ENCODE data around the gene SFXN2. TPM values are rescaled to one million over a fixed set of nuclear protein-coding genes. Genes with fewer than 3 reads are reported as not detected.

The SFXN2 gene
- total RNA-seq, 1 donor from 2014 or later: 12.0 TPM

DNA sequence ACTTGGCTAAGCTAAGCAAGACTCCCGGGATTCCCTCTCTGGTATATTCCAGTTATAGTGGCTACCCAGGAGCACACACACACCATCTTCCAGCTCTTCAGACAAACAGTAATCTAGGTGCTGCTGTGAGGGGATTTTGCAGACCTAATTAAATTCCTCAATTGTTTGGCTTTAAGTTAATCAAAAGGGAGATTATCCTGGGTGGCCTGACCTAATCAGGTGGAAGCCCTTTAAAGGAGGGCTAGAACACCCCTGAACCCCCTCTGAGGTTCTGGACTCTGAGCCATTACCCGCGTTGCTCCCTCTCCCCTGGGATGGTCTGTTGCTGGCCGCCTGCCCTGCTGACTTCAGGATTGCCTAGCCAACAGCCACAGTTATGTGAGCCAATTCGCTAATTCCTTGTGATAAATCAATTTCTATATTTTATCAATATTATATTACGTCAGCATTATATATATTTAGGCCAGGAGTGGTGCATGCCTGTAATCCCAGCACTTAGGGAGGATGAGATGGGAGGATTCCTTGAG, 6.4 kb downstream of the SFXN2 start:
- H3K4me3 ChIP-seq: no peak overlapping the region
- H3K36me3 ChIP-seq: no peaks in the 10 kb centered on the region
- intact Hi-C loops (cut with DNase I): no loop called here
- DNase-seq: no peak
- H3K9me3 ChIP-seq: no peaks in the 10 kb centered on the region
- no peaks in the 10 kb centered on the region for H3K4me1 ChIP-seq
- no peaks in the 10 kb centered on the region for H3K27me3 ChIP-seq
- ATAC-seq: no peak
- H3K27ac ChIP-seq: no peak overlapping the region
- TF ChIP-seq, protein P1, sequence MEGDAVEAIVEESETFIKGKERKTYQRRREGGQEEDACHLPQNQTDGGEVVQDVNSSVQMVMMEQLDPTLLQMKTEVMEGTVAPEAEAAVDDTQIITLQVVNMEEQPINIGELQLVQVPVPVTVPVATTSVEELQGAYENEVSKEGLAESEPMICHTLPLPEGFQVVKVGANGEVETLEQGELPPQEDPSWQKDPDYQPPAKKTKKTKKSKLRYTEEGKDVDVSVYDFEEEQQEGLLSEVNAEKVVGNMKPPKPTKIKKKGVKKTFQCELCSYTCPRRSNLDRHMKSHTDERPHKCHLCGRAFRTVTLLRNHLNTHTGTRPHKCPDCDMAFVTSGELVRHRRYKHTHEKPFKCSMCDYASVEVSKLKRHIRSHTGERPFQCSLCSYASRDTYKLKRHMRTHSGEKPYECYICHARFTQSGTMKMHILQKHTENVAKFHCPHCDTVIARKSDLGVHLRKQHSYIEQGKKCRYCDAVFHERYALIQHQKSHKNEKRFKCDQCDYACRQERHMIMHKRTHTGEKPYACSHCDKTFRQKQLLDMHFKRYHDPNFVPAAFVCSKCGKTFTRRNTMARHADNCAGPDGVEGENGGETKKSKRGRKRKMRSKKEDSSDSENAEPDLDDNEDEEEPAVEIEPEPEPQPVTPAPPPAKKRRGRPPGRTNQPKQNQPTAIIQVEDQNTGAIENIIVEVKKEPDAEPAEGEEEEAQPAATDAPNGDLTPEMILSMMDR (IDR thresholded peaks at IDR 0.05): no peak

DNA sequence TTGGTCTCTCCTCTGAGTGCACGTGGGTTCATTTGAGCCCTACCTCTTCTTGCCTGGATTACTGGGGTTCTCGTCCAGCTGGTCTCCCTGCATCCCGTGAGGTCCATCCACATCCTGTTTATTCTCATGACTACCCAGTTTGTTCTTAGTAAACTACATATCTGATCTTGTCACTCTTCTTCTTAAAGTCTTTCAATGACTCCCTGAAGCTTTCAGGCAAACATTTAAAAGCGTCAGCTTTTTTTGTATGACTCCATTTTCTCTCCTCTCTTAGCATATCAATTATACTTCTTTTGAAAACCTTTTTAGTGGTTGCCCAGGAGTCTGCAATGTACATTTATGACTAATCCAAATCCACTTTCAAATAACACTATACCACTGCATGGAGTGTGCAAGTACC, 7.5 kb downstream of the SFXN2 start:
- Histone ChIP-seq H3K27me3 (no peaks in the 10 kb centered on the region), H3K36me3 (peaks cover 2% of the 10 kb centered on the region), H3K4me3 (no peak overlapping the region), H3K9me3 (no peaks in the 10 kb centered on the region), H3K4me1 (no peaks in the 10 kb centered on the region), H3K27ac (no peak overlapping the region)
- ATAC-seq (no peak), DNase-seq (no peak)
- TF ChIP-seq, protein P1 (IDR thresholded peaks at IDR 0.05): no peak
- intact Hi-C loops (cut with DNase I): no loop called here

DNA sequence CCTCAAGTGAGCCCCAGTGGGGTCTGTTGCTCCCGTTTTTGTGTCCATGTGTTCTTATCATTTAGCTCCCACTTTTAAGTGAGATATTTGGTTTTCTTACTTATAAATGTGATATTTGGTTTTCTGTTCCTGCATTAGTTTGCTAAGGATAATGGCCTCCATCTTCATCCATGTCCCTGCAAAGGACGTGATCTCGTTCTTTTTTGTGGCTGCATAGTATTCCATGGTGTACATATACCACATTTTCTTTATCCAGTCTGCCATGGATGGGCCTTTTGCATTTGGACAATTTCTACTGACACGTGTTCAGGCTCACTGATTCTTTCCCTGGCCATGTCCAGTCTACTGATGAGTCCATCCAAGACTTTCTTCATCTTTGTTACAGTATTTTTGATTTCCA, 9.6 kb downstream of the SFXN2 start:
- intact Hi-C loops (cut with DNase I): no loop called here
- H3K27ac ChIP-seq: no peak overlapping the region
- DNase-seq (no peak), ATAC-seq (no peak)
- H3K4me1 ChIP-seq: no peaks in the 10 kb centered on the region
- H3K4me3 ChIP-seq: no peak overlapping the region
- no peaks in the 10 kb centered on the region for H3K27me3 ChIP-seq
- H3K9me3 ChIP-seq: no peaks in the 10 kb centered on the region
- TF ChIP-seq, protein P1 (IDR thresholded peaks at IDR 0.05): no peak
- H3K36me3 ChIP-seq: peaks cover 12% of the 10 kb centered on the region

DNA sequence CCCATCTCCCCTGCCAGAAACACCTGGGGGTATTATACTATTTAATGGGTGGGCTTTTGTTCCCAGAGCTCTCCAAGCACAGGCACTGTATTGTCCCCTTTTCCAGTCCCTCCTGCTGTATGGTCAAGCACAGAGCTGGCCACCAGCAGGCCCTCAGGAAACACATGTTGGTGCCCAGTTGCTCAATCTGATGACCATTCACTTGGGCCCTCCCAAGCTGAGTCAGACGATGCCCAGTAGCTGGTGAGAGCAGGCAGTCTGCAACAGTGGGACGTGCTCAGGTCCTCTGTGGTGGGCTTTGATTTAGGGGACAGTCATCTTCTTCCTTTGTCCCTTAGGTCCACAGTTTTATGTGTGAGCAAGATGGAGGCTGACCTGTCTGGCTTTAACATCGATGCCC, 11.8 kb downstream of the SFXN2 start:
- DNase-seq (no peak), ATAC-seq (peak; percentile 23)
- no peaks in the 10 kb centered on the region for H3K27me3 ChIP-seq
- H3K27ac ChIP-seq: no peak overlapping the region
- no peaks in the 10 kb centered on the region for H3K9me3 ChIP-seq
- H3K4me1 ChIP-seq: peaks cover under 1% of the 10 kb centered on the region
- TF ChIP-seq, protein P1 (IDR thresholded peaks at IDR 0.05): no peak
- H3K36me3 ChIP-seq: peaks cover 12% of the 10 kb centered on the region
- no peak overlapping the region for H3K4me3 ChIP-seq
- intact Hi-C loops (cut with DNase I): loop anchor here (5.0 kb wide), 1 partner anchor 176 kb away; no protein-coding TSS in a partner anchor

DNA sequence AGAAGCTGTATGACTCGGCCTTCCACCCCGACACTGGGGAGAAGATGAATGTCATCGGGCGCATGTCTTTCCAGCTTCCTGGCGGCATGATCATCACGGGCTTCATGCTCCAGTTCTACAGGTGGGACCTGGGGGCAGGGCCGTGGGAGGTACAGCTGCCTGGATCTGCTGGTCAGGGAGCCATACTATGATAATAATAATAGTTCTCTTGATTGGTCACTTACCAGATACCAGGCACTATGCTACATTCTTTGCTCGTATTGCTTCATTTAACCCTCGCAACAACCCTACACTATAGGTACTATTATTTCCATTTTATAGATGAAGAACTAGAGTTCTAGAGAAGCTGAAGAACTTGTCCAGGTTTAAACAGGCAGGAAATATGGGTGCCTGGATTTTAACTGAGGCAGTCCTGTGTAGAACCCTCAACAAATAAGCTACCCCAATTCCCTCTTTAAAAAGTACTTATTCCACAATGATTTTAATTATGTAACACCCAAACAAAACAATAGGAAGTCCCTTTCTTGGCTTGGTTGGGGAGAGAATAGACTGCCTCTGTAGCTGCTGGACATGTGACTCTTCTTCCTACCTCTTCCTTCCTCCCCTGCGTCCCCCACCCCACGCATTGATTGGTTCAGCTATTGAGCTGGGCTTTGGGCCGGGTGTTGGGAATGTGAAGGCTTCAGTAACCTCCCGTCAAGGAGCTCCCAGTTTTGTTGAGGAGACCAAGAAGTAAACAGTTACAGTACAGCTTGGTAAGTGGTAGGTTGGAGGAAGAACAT, 12.8 kb downstream of the SFXN2 start:
- peak; percentile 65 for DNase-seq
- peak; percentile 77 for ATAC-seq
- H3K9me3 ChIP-seq: no peaks in the 10 kb centered on the region
- peaks cover 5% of the 10 kb centered on the region for H3K4me1 ChIP-seq
- H3K4me3 ChIP-seq: peak overlapping the region; percentile 15
- intact Hi-C loops (cut with DNase I): loop anchor here (5.0 kb wide), 1 partner anchor 175 kb away; no protein-coding TSS in a partner anchor
- no peak overlapping the region for H3K27ac ChIP-seq
- H3K27me3 ChIP-seq: no peaks in the 10 kb centered on the region
- TF ChIP-seq, protein P1 (IDR thresholded peaks at IDR 0.05): no peak
- peaks cover 15% of the 10 kb centered on the region for H3K36me3 ChIP-seq

Measured in upper lobe of right lung (tissue), 1 donor.